GM19043 (cell line): Measurements from ENCODE around the gene CNTNAP1.

Experiments
- ATAC-seq: cut with Tn5 transposase; IDR thresholded peaks from one replicate; pipeline ENCODE4 v1.9.1; 2021; ENCODE audit warnings: low read depth; ENCODE audit not compliant: unreplicated experiment

The CNTNAP1 gene

GRCh38 chr17:42669977-42670788 lies 12.1 kb upstream of the CNTNAP1 start:
- no peak for ATAC-seq

DNA sequence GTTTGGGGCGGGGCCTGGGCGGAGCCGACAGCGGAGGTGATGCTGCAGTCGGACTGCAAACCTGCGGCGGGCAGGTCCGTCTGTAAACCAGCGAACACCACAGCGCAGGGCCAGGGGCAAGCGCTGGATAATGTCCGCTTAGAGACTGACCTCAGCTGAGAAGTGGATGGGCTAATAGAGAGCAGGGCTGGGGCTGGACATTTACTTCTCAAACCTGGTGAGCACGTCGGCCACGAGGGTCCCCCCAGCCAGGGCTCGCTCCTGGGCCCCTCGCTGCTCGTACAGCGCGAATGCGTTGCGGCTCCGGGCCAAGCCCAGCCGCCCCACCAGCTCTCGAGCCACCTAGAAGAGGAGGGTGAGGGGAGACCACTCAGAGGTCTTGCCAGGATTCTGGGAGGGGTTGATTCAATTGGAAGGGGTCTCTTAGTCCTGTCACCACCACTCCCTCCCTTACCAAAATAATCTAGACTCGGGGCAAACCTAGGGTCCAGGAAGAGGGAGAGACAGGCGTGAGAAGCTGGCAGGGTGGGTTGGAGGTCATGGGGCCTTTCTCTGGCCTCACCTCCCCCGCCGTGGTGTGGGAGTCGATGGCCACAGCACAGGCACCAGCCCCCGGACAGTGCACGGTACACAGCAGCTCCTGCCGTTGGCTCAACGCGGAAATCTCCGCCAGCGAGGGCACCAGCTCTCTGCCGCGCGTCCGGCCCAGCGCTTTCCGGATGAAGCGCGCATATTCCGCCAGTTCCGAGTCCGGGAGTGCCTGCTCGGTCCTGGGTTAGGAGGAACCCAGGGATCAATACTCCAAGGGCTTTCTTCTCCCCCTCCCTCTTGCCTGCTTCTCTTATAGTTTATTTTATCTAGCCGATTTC lies 11.3 kb upstream of the CNTNAP1 start:
- no peak for ATAC-seq

GRCh38 chr17:42672038-42672437 lies 10.3 kb upstream of the CNTNAP1 start:
- ATAC-seq: no peak

GRCh38 chr17:42673266-42673884 lies 9.0 kb upstream of the CNTNAP1 start:
- ATAC-seq: no peak

- no peak for ATAC-seq
These were observed 8.2 kb upstream of the CNTNAP1 start for GRCh38 chr17:42673885-42674754.

DNA sequence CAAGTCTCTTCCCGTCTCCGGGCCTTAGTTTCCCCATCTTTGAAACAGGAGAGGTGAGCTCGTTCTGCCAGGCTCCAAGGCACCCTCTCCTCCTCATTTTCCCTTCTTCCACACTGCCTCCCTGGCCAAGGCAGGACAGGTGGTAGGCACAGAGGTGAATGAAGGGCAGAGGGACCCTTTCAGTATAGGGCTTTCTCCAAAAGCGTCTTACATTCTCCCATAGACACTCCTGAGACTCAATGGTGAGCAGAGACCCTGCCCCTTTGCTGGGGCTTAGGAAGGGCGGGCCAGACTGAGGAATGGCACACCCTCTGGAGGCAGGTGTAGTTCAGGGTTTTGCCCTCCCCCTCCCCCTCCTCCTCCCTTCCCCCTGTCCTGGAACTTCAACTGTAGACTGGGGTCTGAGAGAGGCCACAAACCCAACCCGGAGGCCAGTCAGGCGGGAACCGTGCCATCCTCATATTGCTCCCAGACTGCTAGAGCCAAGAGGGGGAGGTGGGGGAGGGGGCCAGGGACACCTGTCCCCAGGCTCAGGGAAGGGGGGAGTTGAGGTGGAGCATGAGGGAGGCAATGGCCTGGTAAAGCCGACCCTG lies 7.5 kb upstream of the CNTNAP1 start:
- ATAC-seq: no peak

DNA sequence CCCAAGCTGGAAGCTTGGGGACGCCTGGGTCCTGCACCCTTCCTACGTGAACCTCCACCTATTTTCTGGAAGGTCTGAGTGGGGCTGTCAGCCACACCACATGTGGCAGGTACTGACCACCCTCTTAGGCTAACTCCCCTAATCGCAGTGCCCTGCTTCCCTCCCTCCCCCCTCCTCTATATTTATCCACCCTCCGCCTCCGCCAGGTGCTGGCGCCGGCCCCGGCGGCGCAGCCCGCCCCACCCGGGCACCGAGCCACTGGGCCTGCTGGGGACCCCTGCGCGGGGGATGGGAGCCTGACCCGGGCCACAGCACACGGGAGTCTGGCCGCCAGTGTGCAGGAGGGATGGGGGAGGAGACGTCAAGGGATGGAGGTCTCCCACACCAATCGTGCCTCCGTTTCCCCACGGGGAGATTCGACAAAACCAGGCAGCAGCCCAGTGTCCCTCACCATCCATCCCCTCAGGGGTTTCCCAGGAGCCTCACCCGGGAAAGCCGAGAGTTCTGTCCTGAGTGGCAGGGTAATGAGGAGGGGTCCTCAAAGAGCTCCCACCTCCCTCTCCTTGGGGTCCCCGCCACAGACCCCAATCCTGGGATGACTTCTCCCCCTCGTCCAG lies 6.9 kb upstream of the CNTNAP1 start:
- ATAC-seq: no peak

GRCh38 chr17:42675965-42676423 lies 6.3 kb upstream of the CNTNAP1 start:
- no peak for ATAC-seq

DNA sequence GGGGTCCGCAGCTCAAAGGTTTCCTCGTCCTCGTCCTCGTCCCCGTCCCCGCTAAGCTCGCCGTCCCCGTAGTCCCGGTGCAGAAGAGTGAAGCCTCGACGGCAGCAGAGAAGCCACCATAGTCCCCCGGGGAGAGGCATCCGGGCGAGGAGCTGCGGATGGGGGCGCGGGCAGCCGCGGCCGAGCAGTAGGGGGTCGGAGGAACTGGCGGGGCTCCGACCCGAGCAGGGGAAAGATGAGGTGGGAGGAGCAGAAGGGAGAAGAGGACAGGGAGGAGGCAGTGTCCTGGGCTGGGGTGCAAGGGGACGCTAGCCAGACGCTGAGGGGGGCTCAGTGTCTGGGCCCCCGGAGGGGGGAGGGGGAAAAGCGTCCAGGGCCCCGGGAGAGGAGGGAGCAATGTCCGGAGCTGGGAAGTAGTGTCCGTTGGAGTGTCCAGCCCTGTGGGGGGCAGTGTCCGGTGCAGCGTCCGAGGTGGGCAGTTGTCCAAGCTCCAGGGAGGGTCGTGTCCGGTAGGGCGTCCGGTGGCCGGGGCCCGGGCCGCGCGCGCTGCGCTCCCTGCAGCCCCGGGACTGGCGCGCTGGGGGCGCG lies 5.8 kb upstream of the CNTNAP1 start, which contains the start of gene PLEKHH3:
Gene PLEKHH3 (minus strand): TSS at position 571 of the 588 bp plus-strand sequence. CDS start 431 bp downstream, at position 140.
- ATAC-seq: no peak

- peak; percentile 43 for ATAC-seq
These were observed 5.1 kb upstream of the CNTNAP1 start for GRCh38 chr17:42677012-42677857.

- no peak for ATAC-seq
These were observed 4.2 kb upstream of the CNTNAP1 start for GRCh38 chr17:42677921-42678781.

GRCh38 chr17:42678951-42679491 lies 3.3 kb upstream of the CNTNAP1 start:
- ATAC-seq: no peak

GRCh38 chr17:42679492-42680330 lies 2.6 kb upstream of the CNTNAP1 start:
- no peak for ATAC-seq

DNA sequence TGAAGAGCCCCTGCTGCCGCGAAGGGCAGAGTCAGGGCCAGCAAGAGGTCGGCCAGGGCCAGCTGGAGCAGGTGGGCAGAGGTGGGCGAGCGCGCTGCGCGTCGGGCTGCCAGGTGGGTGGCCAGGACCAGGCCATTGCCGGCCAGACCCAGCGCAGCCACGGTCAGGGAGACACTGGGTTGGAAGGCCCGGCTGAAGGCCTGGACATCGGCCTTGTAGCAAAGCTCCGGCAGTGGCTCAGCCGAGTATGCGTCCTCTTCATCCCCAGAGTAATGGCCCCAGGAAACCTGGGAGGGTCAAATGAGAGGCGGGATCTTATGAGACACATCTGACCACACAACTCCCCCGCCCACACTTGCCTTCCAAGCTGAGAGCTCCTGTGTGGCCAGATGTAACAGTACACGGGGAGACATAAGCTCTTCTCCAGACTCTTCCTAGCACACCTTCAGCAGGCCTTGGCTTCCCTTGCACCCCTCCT lies 2.0 kb upstream of the CNTNAP1 start:
- no peak for ATAC-seq

DNA sequence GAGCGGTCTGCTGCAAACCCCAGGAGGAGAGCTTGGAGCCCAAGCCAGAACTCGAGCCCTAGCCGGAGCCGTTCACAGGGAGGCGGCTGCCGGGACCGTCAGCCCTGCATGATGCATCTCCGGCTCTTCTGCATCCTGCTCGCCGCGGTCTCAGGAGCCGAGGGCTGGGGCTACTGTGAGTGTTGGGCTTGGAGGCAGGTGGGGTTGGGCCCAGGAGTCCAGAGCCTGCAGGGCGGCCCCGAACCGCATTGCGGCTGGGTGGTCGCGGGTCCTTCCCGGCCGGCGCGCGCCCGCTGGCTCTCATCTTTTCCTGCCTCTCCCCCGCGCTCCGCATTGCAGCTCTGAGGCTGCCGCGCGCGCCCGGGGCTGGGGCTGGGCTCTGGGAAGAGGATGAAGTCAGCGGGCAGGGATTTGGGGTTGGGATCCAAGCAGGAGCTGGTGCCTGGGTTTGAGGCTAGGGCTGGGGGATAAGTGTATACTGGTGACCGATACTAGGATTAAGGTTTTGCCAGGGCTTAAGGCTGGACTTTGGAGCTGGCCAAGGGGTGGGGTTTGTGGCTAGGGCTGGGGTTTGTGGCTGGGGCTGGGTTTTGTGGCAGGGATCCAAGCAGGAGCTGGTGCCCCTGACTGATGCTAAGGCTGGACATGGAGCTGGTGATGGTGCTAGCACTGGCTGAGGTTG lies 532 bp downstream of the CNTNAP1 start:
- no peak for ATAC-seq
